COLO668 (cell line): ENCODE results near the gene HIBCH.
"Not testable (repeated sequence)": the region's sequence is repeated elsewhere in the genome, so short reads cannot be mapped to it uniquely, and the experiment has no call there.

Experiments
- DNase-seq: peaks from one replicate; lab custom pipeline; 2025; ENCODE audit not compliant: unreplicated experiment; lab: John Stamatoyannopoulos, UW

HIBCH gene

DNA sequence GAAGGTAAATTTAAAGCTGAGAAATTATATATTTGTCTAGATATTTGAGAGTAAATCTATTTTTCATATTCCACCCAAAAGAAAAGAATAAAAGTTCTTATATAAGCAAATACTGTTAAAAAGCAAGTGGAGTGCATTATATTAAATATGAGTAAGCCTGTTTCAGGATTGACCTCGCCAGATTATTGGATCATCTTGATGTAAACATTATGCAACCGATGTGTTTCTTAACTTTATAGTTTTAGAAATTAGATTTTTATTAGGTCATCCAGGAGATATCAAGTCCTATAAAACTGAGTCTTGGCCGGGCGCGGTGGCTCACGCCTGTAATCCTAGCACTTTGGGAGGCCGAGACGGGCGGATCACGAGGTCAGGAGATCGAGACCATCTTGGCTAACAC, 156.8 kb downstream of the HIBCH start:
- no peak for DNase-seq

DNA sequence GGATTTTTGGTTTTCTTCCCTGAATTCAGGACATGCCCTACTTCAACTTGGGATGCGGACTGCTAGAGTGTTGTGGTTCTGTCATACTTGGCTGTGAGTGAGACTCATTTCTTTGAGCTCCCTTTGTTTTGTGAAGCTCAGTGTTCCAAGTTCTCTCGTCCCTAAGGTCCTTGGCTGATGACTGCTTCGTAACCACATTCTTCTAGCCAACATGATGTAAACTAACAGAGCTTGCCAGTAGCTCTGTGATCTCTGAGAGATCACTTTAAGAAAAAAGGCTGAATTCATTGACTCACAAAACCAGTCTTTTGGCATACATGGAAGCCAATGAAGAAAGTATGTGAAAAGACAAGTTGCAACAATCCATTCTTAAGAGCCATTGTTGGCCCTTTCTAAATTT, 160.2 kb downstream of the HIBCH start:
- no peak for DNase-seq

DNA sequence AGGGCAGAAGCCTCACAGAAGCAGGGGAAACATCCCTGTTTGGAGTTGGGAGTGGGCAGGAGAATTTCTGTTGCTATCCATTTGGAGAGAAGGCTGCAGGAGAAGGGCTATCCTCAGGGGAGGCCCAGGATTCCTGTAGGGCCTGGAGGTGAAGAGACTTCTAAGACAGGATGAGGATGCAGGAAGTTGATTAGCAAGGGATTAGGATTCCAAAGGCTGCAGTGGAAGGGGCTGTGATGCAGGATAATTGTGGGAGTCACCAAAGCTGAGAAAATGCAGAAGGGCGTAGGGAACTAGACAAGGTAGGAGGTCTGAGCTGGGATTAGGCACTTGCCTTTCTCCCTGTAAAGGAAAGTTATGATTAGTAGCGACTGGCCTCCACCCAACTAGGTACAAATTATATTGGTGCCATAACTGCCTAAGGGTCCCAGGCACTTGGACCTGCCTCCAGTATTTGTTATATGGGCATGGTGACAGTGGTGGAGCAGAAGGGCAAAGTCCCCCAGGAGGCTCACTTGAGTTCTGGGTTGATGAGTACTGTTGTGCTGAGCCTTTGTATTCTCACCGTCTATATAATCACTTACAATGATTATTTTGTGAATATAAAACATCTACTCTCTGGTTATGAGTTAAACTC, 160.7 kb downstream of the HIBCH start:
- no peak for DNase-seq

DNA sequence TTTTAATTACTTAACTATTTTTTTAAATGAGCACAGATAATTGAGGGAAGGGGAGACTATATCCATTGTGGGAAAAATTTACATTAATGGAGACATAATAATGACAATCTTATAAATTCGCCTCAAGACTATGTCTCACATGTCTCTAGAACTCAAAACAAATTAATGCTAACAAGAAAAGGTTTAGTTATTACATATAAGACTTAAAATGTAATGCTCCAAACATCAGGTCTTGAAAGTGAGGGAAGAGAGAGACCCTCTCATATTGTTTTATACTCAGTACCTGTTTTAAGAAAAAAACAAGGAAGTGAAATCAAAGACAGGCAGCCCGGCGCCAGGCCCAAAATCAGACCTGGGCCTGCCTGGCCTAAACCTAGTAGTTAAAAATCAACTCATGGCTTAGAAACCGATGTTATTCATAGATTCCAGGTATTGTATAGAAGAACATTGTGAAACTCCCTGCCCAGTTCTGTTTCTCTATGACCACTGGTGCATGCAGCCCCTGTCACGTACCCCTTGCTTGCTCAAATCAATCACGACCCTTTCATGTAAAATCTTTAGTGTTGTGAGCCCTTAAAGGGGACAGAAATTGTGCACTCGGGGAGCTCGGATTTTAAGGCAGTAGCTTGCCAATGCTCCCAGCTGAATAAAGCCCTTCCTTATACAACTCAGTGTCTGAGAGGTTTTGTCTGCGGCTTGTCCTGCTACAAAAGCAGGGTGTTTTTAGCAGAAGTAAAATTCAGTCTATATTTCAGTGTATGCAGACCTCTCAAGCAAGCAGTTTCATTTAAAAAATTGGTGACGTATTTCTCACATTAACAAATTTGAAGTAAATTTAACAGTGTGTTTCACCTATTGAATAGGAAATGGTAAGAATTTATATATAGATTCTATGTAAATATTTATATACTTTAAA, 161.8 kb downstream of the HIBCH start:
- not testable (repeated sequence) for DNase-seq

DNA sequence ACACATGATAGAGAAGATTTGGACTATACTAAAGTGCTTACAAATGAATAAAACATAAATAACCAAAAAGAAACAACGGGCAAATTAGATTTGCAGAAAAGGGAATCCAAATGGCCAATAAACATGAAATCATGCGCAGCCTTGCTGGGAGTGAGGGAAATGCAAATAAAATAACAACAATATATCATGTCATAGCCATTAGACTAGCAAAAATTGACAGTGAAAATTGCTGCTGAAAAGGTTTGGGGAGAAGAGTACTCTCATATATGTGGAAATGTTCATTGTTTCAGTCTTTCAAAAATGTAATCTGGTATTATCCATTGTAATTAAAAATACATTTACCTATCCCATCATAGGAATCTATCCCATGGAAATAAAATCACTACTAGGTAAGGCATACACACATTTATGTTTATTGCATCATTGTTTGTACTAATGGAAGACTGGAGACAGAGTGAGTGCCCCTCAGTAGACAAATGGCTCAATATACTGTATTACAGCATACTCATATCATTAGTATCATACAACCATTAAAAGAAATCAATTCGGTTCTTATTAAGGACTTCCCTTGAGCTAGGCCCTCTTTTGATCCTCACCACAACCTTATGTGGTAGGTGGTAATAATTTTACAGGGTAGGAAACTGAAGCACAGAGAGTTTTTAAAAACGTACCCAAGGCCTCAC, 163.0 kb downstream of the HIBCH start:
- DNase-seq, result no peak
